Stimulated activated CD4-positive, alpha-beta T cell treated with anti-CD3 and anti-CD28 coated beads, Interleukin-2, amount 100 ng/mL, for 4 hours (primary cell): ENCODE data around the gene SDHB.

Source experiments
- DNase-seq: peaks from one replicate; pipeline ENCODE4 v3.0.0-alpha.2; 2020; ENCODE audit warnings: low read depth

The SDHB gene

DNA sequence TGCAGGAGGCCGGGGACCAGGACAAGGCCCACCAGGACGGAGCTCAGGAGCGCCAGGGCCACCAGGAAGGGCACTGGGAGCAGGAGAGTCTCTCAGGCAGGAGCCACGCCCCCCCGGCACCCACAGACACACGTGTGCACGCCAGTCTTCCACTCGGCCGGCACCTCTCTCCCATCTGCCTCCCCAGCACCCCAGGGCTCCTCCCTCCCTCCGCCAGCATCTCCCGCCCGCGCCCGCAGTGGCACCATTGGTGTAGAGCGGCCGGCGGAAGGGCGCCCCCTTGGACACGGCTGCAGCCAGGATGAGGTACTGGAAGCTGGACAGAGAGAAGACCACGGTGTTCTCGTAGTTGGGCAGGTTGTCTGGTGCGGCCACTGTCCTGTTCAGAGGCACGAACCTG, 67.3 kb downstream of the SDHB start:
- no peak for DNase-seq

DNA sequence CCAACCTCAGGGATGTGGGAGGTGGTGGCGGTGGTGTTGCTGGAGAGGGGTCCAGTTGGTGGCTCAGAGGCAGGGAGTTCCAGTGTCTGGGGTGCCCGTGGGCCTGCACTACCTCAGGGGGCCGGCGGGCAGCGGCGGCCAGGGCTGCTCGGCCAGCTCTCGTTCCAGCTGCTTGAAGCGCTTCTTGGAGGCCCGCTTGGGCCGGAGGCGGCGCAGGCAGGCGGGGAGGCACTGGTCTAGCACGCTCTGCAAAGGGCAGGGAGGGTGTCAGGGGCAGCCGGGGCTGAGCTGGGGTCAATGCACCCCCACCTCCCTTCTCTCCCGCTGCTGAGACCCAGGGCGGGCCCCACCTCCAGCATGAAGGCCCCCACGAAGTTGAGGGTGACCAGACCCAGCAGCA, 67.7 kb downstream of the SDHB start:
- no peak for DNase-seq

DNA sequence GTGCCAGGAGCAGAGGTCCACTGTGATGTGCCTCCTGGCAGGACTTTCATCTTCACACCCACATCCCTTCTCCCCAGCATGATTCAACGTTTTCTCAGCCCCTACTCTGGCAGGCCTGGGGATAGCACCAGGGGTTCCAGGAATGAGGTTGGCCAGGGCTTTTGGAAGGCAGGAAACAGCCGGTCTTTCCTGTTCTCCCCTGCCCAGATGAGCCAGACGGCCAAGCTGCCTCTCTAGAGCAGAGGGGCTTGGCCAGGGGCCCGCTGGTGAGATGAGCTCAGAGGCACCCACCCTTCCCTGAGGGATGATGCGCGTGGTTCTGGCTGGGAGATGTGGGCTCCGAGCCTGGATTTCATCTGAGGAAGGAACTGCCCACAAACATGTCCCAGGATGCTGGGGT, 69.1 kb downstream of the SDHB start:
- no peak for DNase-seq

DNA sequence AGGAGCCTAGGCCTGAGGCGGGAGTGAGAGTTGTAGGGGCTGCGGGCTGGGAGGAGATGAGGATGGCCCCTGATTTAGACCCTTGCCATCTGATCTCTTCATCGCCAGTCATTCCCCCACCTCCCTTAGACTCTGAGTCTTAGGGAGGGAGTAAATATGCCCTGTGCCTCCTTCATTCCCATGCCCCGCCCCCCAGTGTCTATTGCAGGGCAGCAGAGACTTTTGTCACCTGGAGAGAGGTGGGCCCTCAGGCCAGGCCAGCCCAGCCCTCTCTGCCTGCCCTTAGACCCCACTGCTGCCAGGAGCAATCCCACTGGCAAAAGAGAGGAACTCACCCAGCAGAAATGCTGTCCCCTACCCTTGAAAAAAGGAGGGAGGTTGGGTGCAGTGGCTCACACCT, 70.2 kb downstream of the SDHB start:
- DNase-seq, result no peak

DNA sequence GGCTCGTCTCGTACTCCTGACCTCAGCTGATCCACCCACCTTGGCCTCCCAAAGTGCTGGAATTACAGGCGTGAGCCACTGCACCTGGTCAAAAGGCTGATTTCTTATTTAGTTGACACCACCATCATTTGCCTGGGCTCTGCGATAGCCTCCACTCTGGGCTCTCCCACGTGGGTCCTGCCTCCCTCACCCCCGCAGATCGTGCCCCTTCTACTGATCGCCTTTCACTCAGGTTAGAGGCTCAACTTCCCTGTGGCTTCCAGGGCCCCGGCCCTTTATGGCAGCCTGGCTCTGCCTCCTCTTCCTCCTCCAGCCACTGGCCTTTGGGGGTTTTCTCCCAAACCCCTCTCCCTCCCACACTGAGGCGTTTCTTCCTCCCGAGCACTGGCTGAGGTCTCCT, 70.9 kb downstream of the SDHB start:
- DNase-seq, result no peak

DNA sequence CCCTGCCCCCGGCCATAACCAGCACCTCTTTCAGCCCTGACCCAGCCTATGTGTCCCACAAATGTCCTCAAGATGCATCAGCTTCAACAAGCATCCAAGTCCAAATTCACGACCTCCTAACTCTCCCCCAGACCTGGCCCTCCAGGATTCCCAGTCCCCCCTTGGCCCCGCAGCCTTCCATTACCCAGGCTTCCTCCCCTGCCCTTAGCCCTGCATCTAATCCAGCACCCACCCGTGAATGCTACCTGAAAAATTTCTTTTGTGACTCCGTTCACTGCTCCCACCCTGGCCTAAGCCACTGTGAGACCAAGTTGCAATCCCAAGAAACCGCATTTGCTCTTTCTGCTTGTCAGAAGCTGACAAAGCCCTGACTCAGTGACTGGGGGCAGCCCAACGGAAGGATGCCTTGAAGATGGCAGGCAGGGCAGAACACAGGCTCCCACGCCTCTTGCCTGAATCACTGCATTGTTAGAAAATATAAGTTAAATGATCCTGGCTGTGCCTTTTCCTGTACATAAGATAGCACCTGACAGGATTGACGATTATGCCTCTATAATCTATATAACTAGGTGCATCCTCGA, 72.5 kb downstream of the SDHB start:
- DNase-seq, result no peak

DNA sequence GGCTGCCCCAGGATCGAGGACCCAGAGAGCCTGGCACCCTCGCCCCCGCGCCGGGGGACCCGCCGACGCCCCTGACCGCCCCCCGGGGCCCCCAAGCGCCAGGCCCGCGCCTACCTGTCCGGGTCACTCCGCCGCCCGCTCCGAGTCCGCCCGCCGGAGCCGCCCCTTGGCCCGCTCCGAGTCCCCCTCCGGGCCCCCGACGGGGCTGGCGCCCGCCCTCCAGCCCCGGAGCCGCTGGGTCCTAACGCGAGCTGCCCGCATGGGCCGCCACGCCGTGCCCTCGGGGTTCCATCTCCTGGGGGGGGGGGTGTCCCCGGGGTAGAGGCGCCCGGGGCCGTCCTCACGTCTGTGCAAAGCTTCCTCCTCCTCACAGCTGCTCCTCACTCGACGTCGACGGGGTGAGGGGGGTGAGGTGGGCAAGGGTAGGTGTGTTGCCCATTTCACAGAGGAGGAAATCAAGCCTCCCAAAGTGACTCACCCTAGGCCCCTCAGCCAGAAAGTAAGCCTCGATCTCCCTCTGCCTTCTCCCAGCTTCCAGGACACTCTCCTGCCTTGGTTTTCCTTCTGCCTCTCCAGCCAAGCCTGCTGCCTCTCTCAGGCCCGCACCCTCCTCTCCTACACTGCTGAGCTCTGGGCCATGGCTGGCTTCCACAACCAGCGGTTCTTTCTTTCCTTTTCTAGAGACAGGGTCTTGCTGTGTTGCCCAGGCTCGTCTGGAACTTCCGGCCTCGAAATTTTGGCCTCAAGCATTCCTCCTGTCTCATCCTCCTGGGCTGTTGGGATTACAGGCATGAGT, 73.2 kb downstream of the SDHB start, which contains the start of gene MFAP2:
TSS of gene MFAP2 (minus strand) at position 148 of the 796 bp plus-strand sequence. CDS start 2,347 bp downstream, outside the sequence.
- no peak for DNase-seq

DNA sequence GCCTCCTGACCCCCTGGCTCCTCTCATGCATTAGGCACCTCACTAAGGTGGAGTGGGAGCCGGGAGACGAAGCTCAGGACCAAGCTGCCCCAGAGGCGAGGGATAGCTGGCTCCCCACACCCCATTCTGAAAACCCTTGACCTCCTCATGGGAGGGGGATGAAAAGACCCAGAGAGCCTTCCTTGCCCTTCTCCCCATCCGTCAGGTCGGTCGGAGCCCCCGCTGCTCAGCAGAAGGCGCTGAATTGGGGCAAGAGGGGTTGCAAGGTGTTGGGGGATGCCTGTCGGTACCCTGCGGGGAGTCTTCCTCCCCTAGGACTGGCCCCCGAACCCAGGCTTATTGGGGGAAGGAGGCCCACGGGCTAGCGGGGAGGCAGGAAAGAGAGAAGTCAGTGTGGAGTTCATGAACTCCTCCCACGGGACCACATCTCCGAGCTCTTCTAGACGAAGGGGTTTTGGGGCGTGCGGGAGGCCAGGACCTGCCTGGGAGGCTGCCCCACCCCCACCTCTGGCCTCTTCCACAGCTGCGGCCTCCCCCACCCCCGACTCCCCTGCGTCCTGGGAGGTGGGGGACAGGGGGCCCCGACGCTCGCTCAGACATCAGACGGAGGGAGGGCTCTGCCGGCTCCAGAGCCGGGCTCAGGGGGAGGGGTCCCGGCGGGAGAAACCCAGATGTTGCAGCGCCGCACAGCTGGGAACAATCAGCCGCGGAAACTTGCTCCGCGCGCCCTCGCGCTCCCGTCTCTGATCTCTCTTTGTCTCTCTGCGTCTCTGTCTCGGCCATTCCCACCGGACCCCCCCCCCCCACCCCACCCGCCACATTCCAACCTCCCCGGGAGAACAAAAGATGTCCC, 74.1 kb downstream of the SDHB start:
- no peak for DNase-seq

DNA sequence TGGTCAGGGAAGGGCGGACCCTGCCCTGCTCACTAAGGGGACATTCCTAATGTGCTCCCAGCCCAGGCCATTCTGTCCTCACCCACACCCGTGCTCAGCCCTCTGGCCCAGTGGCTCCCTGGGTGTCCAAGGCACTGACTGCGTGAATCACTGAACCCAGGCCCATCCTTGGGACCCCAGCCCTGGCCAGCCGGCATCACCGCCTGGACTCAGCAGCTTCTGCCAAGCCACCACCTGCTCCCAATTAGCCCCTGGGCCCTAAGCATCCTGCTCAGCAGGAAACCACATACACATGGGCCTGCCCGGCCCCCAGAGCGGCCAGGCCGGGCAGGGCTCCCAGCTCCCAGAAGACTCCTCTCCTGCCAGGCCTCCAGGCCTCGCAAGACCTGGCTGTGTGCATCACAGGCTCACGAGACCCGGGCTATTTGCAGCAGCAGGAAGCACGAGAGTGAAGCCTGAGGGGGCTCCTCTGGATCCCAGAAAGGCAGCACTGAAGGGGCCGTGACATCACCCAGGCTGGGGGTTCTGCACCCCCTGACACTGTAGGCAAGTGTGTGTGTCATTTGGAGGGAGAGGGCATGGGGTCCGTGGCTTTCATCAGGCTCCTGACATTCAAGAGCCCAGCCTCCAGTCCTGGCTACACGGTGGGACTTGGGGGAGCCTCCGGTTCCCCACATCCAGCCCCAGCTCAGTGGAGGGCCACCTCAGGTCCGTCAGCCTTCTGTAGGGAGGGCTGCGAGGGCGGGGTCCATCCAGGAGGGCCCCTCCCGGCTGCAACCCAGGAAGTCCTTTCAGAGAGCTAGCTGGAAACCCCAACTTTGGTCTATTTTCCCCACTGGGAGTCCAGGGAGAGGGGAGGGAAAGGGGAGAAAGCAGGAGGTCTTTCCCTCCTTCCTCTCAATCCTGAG, 75.0 kb downstream of the SDHB start:
- no peak for DNase-seq

DNA sequence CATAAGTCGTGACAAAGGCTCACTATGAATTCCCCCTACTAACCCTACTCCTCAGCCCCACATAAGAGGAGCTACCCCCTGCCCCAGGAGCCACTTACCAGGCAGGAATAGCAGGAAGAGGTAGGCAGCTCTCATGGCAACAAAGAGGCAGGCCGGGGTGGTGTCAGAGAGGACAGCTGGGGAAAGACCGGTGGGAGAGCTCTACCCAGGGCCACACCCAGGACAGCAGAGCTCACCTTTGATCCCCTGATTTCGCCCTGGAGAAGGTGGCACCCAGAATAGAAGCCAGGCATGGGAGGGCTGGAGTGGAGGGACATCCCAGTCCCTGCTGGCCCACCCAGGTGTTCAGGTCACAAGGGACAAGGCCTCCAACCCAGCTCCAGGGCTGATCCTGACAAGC, 75.7 kb downstream of the SDHB start:
- no peak for DNase-seq

DNA sequence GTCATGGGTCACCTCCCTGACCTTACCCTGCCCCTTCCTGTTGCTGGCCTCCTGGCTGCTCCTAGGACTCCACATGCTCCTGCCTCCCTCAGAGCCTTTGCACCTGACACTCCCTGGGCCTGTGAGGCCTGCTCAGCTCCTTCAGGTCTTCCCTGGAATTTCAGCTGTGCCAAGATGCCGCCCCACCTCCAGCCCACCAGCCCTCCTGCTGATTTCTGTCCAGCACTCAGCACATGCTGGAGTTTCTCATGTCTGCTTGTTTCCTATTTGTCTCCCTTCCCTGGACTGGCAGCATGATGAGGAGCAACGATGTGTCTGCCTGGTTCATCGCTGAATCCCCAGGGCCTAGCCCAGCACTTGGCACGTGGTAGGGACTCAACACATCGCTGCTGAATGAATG, 76.5 kb downstream of the SDHB start:
- DNase-seq, result no peak

DNA sequence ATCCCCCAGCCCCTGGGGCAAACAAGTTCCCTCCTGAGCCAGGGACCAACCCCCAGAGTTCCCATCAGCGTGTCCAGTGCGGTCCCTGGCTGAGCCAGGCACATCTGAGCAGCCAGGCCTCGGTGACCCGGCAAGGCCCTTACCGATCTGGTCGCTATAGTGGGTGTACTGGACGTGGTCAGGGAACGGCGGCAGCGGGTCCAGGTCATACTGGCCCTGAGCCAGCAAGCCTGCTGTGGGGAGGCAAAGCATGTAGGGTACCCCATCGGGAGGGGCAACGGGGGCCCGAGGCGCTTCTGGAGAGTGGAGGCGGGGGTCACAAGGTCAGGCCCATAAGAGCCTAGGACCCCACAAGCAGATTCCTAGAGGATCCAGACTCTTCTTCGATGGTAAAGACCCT, 76.9 kb downstream of the SDHB start:
- DNase-seq, result no peak

DNA sequence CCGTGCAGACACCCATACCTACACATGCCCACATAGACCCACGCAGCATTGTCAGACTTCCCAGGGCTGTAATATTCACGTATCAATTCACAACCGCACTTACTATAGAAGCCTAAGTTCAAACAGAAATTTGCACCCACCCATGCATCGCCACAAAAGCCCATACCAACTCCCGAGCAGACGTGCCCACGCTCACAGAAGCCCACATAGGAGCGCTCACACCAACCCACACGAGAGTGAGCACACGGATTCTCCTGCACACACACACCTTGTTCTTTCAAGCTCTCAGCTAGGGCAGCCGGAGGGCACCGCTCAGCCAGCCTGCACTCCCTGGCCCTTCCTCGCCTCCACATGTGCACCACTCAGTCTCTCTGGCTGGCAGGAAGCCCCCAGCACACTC, 78.0 kb downstream of the SDHB start:
- no peak for DNase-seq

DNA sequence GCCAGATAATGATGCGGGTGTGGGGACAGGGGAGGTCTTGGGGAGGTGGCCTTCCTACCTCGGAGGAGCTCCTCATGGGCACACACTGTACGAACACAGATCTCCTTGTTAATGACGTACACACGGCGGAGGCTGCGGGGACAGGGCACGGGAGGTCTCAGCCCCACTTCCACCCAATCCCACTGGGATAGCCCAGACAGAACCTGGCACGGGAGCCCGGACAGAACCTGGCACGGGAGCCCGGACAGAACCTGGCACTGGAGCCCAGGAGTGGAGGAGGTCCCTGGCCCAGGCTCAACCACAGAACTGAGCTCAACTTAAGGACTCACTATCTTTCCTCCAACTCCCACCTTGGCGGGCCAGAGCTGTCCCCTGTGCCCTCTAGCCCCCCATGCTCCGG, 78.6 kb downstream of the SDHB start:
- no peak for DNase-seq

DNA sequence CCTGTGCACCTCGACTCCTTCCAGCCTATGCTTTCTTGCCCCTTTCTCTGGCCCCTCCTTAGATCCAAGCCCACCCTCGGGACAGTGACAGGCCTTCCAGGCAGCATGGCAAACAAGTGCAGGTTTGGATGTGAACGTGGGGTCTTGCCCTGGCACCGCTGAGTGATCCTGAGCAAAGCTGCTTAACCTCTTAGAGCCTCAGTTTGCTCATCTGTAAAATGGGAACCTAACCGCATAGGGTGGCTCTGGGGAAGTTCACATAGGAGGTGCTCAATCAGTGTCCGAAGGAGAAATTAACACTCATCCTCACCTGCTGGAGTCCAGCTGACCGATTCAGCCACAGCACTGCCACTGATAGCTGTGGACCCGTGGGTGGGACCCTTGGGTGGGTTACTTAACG, 80.6 kb downstream of the SDHB start:
- DNase-seq, result no peak

DNA sequence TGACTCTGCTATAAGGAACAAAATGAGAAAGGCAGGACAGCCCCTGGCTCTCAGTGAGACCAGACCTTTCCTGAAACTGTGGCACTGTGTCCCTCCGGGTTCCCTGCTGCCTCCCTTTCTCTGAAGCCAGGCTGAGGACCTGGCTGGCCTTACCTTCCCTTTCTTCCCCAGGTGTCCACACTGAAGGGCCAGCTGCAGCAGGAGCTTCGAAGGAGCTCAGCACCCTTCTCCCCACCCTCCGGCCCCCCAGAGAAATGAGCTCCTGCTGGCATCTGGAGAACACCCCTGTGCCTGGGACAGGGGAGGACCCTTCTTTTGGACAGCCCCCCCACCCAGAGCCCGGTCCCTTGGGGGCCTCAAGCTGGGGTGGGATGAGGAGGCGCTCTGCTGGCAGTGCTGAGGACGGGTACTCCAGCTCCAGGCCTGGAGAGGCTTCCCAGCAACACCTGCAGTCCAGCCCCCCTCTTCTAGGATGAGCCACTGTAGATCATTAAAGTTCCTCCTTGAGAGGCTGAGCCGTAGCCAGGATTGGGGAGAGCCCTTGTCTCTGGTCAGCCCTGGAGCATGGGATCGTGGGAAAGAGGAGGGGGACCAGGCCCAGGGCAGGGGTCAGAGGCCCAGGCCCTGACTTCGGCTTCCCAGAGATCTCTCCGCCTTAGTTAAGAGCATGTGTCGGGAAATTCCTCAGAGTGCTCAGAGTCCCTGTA, 81.5 kb downstream of the SDHB start:
- DNase-seq, result no peak

DNA sequence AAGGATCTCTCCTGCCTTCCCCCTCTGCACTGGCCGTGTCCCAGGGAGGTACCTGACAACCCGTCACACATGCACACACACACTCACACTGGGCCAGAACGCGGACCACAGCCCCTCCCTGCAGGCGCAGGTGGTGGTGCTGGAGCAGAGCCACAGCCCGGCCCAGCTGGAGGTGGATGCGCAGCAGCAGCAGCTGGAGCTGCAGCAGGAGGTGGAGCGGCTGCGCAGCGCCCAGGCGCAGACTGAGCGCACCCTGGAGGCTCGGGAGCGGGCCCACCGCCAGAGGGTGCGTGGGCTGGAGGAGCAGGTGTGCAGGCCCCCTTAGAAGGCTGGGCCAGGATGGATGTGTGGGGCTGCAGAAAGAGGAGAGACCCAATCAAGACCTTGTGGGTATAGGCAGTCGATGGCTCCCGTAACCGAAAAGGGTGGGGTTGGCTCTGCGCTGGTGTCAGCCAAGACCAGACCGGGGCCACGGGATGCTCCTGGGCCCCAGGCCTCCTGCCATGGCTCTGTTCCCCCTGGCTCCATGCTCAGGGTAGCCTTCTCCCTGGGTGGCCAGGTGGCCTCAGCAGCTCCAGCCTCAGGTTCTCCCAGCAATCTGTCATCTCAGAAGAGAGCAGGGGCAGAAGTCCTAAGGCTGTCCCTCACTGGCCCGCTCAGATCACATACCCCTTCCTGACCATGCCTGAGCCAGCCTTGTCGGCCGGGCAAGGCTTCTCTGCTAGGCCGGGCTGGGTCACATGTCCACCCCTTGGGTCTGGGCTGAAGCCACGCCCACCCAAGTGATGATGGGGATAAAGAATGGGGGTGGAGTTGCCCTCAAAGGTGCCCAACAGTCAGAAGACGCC, 82.3 kb downstream of the SDHB start:
- no peak for DNase-seq

DNA sequence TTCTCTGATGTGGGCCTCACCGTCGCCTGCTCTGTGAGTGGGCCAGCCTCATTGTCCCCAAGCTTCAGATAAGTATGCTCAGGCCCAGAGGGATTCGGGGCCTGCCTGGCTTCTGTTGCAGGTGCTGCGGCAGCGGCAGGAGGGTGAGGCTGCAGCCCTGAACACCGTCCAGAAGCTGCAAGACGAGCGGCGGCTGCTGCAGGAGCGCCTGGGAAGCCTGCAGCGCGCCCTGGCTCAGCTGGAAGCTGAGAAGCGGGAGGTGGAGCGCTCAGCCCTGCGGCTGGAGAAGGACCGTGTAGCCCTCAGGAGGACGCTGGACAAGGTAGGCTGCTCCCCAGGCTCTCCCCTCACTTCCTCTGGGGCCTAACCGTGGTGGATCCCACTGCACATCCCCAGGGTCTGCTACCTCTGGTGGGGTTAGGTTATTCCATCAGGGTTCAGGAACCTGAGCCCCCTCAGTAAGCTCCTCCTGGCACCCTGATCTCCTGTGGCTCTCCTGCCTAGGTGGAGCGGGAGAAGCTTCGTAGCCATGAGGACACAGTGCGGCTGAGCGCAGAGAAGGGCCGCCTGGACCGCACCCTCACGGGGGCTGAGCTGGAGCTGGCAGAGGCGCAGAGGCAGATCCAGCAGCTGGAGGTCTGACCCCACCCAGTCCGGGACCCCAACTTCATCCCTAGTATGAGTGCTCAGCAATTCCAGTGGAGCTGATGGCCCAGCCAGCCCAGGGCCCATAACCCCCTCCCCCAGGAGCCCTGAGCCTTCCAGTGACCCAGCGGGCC, 83.5 kb downstream of the SDHB start:
- DNase-seq, result no peak

DNA sequence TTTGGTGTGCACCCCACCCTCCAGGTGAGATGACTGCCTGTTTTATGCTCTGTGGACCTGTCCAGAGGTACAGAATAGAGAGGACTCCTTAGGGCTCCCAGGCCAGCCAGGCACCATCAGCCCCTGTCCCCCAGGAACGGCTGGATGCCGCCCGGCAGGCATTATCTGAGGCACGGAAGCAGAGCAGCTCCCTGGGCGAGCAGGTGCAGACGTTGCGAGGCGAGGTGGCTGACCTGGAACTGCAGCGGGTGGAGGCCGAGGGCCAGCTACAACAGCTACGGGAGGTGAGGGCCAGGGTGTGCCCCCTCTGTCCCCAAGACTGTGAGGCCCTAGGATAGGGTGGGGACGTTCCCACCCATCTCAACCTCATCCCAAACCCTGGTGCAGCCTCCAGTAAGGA, 84.2 kb downstream of the SDHB start:
- no peak for DNase-seq
